ENCODE measurements around the gene SMYD3.

Gene SMYD3

DNA sequence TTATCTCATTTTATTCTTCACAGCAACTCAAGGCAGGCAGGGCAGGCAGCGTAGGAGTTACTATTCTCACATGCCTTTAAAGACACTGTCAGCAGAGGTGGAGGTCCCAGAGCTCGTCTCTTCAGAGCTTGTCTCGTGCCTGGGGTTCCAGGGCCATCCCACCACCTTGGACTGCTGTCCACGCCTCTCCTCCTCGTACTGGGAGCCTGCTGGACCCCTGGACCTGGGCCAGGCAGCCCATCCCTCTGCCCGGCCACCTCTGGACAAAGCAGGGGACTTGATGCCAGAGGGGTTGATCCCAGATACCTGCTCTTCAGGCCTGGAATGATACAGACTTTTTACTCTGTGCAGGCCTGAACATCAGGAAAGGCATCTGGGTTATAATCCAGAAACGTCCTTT lies 805.4 kb downstream of the SMYD3 start:
- Histone ChIP-seq H3K36me3 (no peaks in the 10 kb centered on the region), H4K20me1 (no peaks in the 10 kb centered on the region), H3K9me3 (replicated peaks in 1 of 11) (0 out of 22 replicates have a peak, but pooled peaks cover 0 to under 1% (median 0%) of the 10 kb centered on the region in 11 experiments), H3K4me2 (no peak overlapping the region), H3K27ac (no peak overlapping the region), H3K9ac (no peak overlapping the region), H3K4me1 (peaks cover 9 to 48% (median 39%) of the 10 kb centered on the region in 10 experiments; a peak in 19 of 20 replicates), H3K4me3 (no peak overlapping the region), H3K27me3 (no peaks in the 10 kb centered on the region)
- TF ChIP-seq Cebpa-rat (IDR thresholded peaks at IDR 0.05), result no peak

DNA sequence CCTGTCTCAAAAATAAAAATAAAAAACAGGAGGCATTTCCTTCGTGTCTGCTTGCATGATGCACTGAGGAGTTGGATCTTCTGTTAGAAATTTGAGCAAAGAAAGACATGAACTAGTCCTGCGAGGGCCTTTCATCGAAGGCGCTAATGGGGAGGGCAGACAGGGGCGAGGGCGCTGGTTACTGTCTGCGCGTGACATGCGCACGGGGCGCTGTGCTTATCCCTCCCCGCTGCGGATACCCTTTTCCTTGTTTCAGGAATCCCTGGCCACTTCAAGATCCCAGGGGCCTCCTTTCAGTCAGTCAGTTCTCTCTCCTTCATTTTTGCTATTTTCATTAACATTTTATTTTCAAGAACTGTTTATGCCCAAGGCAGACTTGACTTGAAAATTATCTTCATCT lies 806.4 kb downstream of the SMYD3 start:
- H3K27me3 ChIP-seq, result no peaks in the 10 kb centered on the region
- H3K4me2 ChIP-seq, result peak overlapping the region in 6 of 11 experiments; percentile 3 to 60 (median 42); a peak in 4 of 22 replicates
- peaks cover 0 to 8% (median 0%) of the 10 kb centered on the region in 11 experiments; a peak in 2 of 22 replicates for H3K9me3 ChIP-seq (replicated peaks in 1 of 11)
- no peak overlapping the region for H3K27ac ChIP-seq
- TF ChIP-seq Cebpa-rat (IDR thresholded peaks at IDR 0.05), result no peak
- no peak overlapping the region for H3K9ac ChIP-seq
- H3K4me3 ChIP-seq, result no peak overlapping the region
- peaks cover 9 to 48% (median 38%) of the 10 kb centered on the region in 10 experiments; a peak in 19 of 20 replicates for H3K4me1 ChIP-seq
- H4K20me1 ChIP-seq, result no peaks in the 10 kb centered on the region
- no peaks in the 10 kb centered on the region for H3K36me3 ChIP-seq

Data from BLaER1 treated with 17β-estradiol and CSF1 and Interleukin-3, amounts not matched to agents 10 nM and 100 nM (cell line).